DMS 273 (cell line): ENCODE data around the gene VAPA.
"Not testable (repeated sequence)": the region's sequence is repeated elsewhere in the genome, so short reads cannot be mapped to it uniquely, and the experiment has no call there.

ENCODE experiments used
- DNase-seq: peaks from one replicate; lab custom pipeline; 2025; ENCODE audit not compliant: unreplicated experiment; lab: John Stamatoyannopoulos, UW

VAPA gene

DNA sequence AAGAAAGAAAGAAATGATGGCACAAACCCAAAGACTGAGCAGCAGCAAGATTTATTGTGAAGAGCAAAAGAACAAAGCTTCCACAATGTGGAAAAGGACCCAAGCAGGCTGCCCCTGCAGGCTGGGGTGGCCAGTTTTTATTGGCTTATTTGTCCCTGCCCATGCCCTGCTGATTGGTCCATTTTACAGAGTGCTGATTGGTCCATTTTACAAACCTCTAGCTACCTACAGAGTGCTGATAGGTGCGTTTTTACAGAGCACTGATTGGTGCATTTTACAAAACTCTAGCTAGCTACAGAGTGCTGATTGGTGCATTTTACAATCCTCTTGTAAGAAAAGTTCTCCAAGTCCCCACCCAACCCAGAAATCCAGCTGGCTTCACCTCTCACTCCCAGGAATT, 1.5 kb upstream of the VAPA start:
- not testable (repeated sequence) for DNase-seq

DNA sequence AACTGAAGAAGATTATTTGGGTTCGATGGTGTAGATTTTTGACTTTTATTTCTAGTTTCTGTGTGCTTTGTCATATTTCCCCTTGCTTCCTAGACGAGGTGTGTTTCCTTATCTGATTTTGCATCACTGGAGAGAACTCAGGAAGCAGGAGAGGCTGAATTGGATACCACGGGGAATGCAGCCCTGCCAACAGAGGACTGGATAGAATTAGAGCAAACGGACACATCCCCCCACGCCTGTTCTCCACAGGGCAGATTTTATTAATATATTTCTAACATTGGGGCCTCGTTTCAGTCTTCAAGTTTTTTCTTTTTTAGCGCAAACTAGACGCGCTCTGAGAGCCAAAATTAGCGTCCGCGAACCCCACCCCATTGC, 678 bp upstream of the VAPA start:
- DNase-seq, result no peak

DNA sequence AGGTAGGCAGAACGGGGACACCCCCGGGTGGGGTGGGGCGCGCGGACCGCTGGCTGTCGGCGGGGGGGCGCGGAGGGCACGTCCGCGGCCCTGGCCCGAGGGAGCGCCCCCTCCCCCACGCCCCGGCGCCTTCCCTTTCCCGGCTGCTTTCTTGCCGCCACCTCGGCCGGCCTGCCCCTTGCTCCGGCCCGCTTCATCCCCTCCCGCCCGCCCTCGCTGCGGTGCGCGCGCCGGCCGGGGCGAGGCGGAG, 443 bp downstream of the VAPA start:
- no peak for DNase-seq

DNA sequence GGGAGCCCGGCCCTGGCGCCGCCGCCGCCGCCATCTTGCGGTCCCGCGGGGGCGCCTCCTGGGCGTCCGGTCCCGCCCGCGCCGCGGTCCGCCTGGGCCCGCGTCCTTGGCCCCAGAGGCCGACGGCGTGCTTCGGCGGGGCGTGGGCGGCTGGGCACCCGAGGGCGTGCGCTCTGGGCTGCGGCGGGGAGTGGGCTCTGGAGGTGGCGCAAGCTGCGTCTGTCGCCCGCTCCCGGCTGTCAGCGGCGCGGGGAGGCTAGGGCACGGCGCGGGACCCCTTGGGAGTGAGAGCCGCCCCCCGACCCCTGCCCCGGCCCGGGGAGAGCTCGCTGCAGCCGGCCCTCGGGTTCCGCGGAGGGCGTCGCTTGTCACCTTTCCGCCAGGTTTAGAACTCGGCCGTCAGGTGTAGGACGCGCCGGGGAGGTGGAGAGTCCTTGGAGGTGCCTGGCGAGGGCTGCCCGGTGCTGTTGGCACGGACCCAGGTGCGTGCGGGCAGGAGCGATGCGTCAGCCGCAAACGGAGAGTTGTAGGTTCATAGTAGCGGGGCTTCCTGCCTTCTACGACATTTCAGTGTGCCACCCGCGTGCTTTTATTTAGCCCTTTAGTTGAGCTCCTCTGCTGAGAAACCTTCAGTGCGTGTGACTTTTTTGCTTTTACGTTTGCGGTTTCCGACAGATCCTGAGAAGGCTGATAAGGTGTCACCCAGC, 921 bp downstream of the VAPA start:
- peak; percentile 80 for DNase-seq

DNA sequence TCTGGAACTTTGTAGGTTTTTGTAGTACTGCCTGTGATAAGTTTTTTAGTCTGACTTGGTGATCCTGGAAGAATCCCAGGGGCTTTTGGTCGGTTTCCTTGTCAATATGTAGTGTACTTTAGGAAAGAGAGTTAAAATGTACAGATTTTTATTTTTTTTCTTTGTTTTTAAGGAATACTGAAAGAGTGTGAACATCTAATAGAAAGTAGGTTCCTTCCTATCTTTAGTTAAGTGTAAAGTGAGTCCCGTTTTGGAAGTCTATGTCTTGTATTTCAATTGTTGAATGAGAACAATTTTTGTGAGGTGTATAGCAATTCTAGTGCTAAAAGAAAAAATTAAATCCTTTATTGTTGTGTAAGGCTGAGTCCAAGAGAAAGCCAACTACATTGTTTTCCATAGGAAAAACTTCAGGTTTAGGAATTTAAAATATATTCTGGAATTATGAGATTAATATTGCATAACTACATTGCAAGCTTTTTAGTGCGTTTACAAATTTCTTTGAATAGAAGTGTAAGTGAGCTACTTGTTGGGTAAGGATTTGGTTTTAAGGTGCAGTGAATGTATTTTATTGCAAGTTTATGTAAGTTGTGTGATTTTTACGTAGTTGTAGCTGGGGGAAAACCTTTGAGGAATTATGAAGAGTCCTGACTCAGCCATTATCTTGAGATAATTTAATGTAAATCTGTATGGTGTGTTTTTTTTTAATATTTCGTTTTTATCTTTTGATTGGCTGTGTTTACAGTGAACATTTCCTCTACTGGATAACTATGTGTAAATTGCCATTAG, 1.7 kb downstream of the VAPA start:
- DNase-seq, result no peak

DNA sequence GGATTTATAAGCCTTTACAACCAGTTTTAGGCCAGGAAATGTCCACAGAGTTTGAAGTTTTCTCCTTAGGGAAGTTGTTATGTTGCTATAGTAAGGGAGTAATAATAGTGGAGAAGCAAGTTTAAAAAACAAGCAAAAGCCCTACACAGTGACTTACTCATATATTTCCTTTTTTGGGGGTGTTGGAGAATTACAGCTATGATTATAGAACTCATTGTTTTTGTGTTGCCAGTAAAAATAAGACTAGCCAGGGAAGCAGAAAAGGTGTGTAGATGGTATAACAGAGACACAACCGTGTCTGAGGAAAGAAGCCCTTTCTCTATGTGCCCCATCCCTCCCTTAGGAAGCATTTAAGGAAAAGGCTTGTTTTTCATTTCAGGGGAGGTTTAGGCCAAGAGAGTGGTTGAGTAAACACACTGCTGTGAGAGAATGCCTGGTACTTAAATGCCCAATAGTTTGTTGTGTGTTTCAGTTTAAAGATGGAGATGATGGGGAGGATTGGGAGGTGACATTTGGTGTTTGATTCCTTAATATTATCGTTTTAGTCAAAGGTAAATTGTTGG, 2.3 kb downstream of the VAPA start:
- no peak for DNase-seq

DNA sequence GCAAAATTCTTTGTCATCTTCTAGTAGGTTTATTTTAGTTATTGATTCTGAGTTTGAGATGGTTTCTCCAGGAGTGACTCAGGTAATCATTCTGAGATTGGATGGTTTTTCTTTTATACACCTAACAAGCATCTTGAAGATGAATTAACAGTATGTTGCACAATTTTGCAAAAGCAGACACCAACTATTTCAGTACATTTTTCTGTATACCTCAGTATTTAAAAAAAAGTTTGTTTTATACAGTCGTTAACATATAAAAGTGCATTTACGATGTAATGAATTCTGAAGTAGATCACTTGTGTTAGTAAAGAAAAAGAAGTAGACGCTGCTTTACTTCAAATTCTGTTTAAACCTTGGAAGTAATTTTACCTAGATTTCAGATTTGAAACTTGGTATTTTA, 3.0 kb downstream of the VAPA start:
- DNase-seq, result no peak

DNA sequence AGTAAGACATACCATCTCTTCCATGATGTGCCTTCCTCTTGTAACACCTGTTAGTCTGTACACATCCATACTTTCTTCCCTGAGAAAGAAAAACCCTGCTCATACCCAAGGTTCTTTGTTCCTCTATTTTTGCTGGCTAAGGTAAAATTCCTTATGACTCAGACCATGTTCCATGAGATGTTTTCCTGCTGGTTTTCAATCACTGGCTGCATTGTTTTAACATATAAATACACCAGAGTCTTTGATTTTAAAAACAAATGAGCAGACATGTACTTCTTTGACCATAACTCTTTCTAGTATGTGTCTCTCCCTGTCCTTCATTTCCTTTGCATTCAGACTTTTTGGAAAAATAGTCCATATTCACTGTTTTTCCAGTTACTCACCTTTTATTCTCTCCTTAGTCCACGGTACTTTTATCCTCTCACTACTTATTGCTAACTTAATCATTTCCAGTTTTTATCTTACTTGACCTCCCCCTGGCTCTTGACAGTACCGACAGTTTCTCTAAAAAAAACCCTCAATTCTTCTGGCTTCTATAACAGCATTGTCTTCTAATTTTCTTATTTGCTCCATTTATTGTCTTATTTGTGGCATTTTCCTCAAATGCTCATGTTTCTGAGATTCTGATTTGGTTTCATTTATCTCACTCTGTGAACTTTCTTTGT, 4.3 kb downstream of the VAPA start:
- DNase-seq, result no peak

DNA sequence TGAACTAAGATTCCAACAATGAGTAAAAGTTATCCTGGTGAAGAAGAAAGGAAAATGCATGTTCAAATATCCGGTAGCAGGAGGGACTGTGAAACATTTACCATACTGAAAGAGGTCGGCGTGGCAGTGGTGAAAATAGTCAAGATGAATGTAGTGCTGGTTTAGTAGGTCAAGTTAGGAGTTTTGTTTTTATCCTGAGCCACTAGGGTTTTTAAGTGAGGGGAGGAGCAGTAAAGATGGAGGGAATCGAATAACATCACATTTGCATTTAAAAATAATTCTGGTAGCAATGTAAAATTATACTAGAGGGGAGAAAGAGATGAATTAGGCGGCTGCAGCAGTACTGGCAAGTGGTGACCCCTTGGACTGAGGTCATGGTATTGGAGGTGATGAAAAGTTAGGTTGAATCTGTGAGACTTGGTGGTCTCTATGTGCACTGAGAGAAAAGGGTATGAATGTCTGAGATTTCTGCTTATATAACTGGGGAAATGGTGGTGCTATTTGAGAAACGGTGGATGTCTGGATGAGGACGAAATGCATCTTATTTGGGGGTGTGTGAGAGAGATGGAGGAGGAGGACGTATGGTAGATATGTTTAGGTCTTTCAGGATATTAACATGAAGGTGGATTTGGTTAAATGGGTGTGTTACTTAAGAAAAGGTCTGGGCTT, 5.9 kb downstream of the VAPA start:
- DNase-seq, result no peak

DNA sequence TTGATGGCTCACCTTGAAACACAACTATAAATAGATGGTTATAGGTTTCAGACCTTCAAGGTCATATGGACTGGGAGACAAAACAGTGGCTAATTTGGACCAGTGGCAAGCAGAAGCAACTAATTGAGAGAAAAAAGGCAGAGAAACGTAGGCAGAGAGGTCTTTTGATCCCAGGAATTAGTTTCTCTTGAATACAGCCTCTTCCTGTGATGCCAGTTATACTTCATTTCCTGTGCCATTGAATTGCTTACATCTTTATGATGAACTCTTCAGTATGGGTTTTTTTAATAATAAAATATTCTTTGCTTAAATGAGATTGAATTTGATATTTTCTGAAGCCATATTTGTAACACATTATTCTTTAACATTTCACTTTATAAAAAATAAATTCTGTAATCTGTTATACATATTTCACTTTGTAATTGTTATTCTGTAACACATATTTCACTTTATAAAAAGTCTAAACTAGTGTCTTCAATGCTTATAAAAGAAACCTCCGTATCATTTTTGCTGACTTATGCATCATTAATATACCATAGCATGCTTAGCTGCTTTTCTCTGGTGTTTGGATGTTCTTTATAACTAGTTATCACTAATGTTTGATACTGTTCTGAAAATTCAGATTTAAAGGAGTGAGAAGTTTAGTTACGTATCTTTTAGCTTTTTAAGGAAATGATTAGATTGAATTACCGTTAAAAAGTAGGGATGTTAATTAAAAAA, 8.9 kb downstream of the VAPA start:
- no peak for DNase-seq

DNA sequence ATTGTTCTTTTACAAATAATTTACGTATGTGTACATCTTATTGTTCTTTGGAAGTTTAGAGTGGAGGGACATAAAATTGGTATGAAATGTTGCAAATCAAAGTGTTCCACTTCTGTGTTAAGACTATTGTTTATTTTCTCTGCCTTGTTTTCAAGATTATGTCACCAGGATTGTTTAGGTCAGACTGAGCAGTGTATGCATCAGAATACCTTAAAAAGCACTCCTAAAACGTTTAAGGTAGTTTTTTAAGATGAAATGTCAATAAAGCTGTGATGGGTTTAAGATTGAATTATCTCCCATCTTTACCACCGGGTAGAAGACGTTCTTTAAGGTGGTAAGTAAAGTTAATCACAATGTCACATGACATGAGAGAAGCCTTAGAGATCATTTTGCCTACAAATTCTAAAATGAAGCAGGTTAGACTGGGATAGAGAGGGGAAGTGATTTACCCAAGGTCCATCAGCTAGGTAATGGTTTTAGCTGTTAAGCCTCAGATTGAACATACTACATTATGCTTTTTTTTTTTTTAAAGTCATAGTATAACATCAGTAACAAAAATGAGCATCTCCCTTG, 10.6 kb downstream of the VAPA start:
- no peak for DNase-seq

DNA sequence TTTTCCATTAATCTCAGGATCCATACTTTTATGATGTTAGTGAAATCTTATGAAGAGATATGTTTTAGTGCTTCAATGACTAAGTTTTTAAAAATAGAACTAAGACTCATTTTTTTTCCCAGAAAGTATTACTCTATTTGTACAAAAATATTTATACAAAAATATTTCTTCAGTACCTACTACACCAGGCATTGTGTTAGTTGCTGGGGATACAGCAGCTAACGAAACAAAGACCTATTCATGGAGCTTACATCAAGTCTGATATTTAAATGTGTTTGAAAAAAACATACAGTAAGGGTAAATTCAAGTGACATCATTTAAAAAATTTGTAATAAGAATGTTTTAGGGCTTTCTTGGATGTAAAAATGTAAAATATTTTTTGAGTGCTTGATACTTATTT, 11.6 kb downstream of the VAPA start:
- DNase-seq, result no peak

DNA sequence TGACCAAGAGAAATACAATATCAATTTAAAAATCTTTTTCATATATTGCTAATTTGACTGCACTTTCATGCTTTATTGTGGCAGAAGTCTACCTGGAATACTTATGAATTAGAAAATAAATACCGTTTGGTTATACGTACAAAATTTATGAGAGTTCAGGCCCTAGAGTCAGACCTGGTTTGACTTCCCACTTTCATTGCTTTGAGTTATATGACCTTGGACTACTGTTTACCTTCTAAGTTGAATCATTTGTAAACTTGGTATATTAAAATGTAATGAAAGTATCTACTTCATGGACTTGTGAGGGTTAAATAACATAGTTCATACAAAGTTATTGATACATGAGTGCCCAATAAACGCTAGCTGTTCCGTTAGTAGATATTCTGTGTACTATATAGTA, 12.0 kb downstream of the VAPA start:
- no peak for DNase-seq

DNA sequence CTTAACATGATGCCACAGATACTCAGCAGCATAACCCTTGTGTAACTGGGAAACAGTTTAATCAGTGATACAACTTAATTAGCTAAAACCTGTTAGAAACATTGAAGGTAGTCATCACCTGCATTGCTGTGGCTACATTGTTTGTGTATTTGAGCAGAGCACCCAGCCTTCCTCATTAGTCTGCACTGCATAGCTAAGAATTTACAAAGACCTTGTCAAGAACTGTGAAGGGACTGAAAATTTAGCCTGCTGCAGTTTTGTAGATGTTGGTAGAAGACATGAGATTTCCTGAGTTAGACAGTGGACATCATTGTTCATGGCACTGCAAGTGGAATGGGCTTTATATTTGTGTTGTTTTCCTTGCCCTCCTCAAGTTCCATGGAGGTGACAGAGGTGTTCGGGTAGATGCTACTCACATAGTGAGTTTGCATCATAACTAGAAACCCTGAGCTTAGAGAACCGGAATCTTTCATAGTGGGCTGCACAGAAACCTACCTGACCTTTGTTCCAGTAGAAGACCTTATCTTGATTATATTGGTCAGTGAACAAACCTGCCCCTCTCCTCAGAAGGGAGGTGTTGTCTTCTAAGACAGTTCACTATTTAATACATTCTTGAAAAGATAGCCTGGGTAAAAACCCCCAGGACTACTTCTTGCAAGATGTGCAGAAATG, 12.5 kb downstream of the VAPA start:
- no peak for DNase-seq

DNA sequence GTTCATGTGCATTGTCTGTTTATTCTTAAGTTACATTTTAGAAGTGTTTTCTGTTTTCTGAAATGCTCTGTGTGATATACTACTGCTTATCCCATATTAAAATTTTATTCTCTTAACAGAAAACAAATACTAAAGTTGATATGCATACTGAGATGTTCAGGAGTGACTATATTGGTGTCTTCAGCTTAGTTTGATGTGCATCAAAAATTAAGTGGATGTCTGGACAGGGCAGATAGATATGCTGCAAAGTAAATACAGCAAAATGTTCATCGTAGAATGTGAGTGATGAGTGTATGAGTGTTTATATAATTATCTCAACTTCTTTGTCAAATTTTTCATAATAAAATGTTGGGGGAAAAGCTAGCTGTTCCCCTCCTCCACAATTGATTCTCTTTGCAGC, 13.2 kb downstream of the VAPA start:
- DNase-seq, result no peak

DNA sequence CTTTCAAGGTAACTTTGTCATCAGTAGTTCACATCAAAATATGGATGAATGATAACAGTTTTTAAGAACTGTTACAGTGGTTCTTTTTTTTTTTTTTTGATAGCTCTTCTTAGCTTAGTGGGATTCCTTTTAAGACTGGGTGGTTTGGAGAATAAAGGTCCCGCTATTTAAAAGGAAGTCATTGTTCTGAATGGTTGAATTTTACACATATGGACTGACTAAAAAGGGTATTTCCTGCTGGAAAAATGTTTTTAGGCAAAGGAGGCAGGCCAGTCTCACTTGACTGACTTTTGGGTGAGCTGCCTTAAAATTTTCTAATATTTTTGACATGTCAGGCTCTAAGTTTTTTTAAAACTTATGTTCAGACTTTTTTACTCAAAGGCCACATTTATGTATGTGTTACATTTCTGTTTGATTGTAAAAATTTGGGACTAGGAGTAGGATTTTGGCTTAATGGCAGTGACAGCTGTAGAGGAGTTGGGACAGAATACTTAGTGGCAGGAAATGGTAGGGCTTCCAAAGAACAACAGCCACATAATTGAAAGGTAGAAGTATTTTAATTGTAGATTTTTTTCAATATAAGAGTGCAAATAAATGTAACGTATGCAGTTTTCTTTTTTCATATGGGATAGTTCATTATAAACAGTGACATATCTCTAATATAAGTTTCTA, 13.7 kb downstream of the VAPA start:
- no peak for DNase-seq

DNA sequence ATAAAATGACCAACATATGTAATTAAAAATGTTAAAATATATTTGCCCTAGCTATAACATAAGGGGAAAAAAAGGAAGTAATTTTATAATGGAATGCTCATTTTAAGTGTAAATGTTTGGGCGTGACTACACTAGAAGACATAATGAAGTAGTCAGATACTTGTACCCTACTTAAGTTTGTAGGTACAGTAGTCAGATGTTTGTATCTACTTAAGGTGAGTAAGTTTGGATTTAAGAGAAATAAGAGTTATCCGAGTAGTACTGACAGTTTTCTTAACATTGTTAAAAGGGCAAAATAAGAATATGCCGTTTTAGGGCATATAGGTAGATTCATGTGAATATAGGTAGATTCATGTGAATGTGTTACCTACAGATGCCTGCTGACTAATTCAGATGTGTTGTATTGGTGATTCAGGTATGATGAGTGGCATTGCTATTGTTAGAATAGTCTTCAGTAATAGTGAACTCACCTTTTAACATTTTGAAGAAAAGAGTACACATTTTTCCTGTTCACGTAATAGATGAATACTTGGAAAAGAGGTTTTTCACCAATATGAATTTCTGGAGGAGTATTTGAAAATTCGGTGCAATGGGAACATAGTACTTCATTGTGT, 14.9 kb downstream of the VAPA start:
- no peak for DNase-seq

DNA sequence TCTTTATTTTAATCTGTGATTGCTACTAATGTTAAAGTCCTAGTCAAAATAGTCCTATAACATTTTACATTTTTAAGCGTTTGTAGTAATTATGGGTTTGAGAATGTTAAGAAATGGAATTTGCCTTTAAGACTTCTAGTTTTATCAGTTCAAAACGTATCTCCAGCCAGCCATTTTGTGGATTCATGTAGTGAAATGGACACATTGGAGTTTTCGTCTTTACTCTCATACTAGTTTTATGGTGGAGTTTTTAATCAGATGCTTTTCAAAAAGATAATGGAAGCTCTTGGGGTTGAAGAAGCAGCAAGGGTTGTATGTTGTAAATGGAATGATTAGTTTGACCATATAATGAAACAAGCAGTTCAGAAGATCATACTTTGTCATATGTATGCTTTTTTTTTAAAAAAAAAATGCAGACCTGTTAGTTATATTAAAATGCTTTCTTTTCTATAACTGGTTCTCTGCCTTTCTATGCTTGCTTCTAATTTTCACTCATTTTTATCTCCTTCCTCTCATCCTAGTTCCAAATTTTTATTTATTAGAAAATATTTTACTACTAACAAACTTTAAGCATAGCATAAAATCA, 16.6 kb downstream of the VAPA start:
- no peak for DNase-seq

DNA sequence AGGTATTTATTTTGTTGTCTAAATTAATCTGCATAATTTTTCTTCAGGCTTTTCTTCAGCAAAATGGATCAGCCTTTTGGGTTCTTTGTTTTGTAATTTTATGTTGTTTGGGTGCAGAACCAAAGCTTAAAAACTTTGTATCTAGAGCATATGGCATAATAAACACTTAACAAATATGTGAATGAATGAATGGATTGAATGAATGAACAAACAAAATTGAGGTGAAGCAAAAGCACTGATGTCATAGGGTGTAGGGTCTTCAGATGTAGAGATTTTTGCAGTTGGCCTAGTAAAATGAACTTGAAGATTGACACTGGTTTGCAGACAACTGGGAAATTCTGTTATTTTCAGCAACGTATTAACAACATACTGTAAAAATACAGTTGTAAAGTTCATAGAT, 17.3 kb downstream of the VAPA start:
- no peak for DNase-seq
